Mucosa of rectum (tissue), 2 donors: ENCODE data around the gene PNLIPRP2.

Experiments
- H3K27ac ChIP-seq, 2 donors: one replicate each; pipeline ENCODE4 v1.7.0; 2013; ENCODE audit warnings: inconsistent platforms in 2 of 2, low read depth in 2 of 2, low read length in 2 of 2
- H3K27me3 ChIP-seq, 2 donors: one replicate each; pipeline ENCODE4 v1.7.0; 2013; ENCODE audit warnings: low read length in 2 of 2; ENCODE audit not compliant: control insufficient read depth in 2 of 2, insufficient read depth in 2 of 2
- H3K36me3 ChIP-seq, 2 donors: one replicate each; pipeline ENCODE4 v1.7.0; 2013; ENCODE audit warnings: low read length in 2 of 2; ENCODE audit not compliant: control insufficient read depth in 2 of 2, insufficient read depth in 2 of 2
- H3K4me1 ChIP-seq, 2 donors: one replicate each; pipeline ENCODE4 v1.7.0; 2013; ENCODE audit warnings: low read length in 2 of 2, mild to moderate bottlenecking in 1 of 2; ENCODE audit not compliant: control insufficient read depth in 2 of 2, insufficient read depth in 2 of 2
- H3K4me3 ChIP-seq, 2 donors: one replicate each; pipeline ENCODE4 v1.7.0; 2013; ENCODE audit warnings: low read length in 2 of 2
- H3K9ac ChIP-seq, 2 donors: one replicate each; pipeline ENCODE4 v1.7.0; 2013; ENCODE audit warnings: low read length in 2 of 2, low read depth in 1 of 2, mild to moderate bottlenecking in 1 of 2
- H3K9me3 ChIP-seq, 2 donors: one replicate each; pipeline ENCODE4 v1.7.0; 2013; ENCODE audit warnings: low read length in 2 of 2; ENCODE audit not compliant: control insufficient read depth in 2 of 2
- donor health status: healthy.
- donor health status: Normal muscosa, but diverticular disease.

The PNLIPRP2 gene

GRCh38 chr10:116688741-116689495 is 68.2 kb downstream of the PNLIPRP2 start:
- no peaks in the 10 kb centered on the region for H3K36me3 ChIP-seq
- H3K9me3 ChIP-seq: no peaks in the 10 kb centered on the region
- H3K4me1 ChIP-seq: no peaks in the 10 kb centered on the region
- H3K9ac ChIP-seq: no peak overlapping the region
- no peak overlapping the region for H3K4me3 ChIP-seq
- H3K27ac ChIP-seq: no peak overlapping the region
- peaks cover 0 to 2% of the 10 kb centered on the region in 2 donors for H3K27me3 ChIP-seq

DNA sequence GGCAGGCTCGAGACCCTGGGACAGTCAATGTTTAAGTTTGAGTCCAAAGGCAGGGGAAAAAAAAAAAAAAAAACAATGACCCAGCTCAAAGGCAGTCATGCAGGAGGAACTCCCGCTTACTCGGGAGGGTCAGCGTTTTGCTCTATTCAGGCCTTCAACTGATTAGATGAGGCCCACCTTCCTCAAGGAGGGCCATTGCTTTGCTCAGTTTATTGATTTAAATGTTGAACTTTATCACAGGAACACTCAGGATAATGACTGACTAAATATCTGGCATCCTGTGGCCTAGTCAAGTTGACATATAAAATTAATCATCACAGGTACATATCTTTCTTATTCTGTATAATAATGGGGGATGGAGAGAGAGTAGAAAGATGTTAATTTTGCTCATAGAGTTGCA is 69.0 kb downstream of the PNLIPRP2 start:
- no peaks in the 10 kb centered on the region for H3K4me1 ChIP-seq
- no peaks in the 10 kb centered on the region for H3K36me3 ChIP-seq
- no peak overlapping the region for H3K27ac ChIP-seq
- H3K9ac ChIP-seq: no peak overlapping the region
- no peaks in the 10 kb centered on the region for H3K9me3 ChIP-seq
- peaks cover 0 to 2% of the 10 kb centered on the region in 2 donors for H3K27me3 ChIP-seq
- no peak overlapping the region for H3K4me3 ChIP-seq

DNA sequence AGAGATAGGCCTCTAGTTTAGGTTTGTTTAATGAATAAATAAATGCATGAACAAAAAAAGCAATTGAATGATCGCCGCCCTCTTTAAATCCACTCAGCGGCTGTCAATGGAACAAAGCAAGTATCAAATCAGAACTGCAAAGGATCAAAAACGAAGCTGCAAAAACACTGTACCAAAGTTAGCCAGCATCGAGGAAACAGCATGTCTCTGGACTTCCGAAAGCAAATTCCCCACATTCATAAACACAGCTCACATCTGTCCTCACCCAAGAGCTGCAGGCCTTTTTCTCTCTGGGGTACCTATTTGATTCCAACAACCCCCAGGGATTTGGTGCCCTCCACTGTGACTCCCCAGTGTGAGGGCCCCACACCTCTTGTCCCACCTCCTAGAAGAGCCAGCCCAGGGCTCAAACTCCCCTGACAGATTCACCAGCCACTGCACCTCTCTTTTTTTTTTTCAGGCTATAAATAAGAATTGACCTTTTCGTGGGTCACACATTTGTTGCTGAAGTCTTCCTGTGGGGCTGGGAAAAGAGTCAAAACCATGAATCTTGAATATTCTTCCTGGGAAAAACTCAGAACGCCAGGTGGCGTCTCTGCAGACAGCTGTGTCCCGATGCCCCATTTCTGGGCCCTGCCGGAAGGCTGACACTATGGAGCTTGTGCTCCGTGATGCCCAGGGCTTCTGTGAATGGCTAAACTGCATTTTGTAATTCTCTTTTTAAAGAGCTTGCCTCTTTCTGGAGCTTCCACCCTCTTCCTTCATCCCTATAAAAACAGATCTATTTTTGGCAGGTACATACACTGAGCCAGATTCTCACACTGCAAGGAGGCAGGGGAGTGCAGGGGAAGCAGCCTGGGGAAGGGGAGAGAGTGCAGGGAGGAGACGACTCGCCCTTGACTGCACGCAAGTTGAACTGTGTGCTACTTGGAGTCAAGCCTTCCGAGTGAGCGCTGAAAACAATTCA is 69.9 kb downstream of the PNLIPRP2 start:
- no peaks in the 10 kb centered on the region for H3K4me1 ChIP-seq
- H3K27me3 ChIP-seq: peaks cover 0 to 2% of the 10 kb centered on the region in 2 donors
- no peaks in the 10 kb centered on the region for H3K36me3 ChIP-seq
- H3K9ac ChIP-seq: no peak overlapping the region
- H3K9me3 ChIP-seq: no peaks in the 10 kb centered on the region
- H3K27ac ChIP-seq: no peak overlapping the region
- no peak overlapping the region for H3K4me3 ChIP-seq

DNA sequence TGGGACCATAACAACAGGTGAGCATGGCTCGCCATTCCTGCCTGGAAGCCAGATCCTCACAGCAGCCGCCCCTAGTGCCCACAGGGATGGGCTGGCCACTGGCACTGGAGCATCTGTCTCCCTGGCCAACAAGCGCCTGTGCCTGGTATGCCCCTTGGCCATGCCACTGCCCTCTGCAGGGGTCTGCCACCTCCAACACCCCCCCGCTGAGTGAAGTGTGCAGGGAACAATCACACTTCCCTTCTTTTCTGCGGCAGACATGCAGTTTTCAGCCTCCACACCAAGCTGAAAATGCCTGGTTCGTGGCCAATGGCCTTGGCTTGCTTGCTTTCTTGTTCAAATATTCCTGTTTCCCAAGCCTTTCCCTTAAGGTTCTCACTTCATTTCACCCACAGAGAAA is 70.9 kb downstream of the PNLIPRP2 start:
- no peak overlapping the region for H3K27ac ChIP-seq
- H3K4me3 ChIP-seq: no peak overlapping the region
- no peaks in the 10 kb centered on the region for H3K36me3 ChIP-seq
- no peaks in the 10 kb centered on the region for H3K9me3 ChIP-seq
- no peak overlapping the region for H3K9ac ChIP-seq
- no peaks in the 10 kb centered on the region for H3K4me1 ChIP-seq
- peaks cover 0 to 2% of the 10 kb centered on the region in 2 donors for H3K27me3 ChIP-seq

DNA sequence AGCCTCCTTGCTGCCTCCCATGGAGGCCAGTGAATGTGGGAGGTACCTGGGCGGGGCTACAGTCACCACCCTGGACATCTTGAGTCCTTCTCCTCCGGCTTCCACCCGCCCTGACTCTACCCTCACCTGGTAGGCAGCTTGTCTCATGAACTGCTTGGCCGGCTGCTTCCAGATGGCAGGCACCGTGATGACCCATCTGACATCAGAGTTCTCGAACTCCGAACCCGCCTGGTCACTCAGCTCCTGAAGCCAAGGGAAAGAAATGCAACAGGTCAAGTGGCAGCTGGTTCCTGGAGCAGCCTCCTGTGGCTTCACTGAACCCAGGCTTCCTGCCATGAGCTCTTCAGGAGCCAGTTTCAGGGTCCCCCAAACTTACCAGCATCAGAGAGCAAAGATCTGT is 71.5 kb downstream of the PNLIPRP2 start:
- H3K27ac ChIP-seq: no peak overlapping the region
- no peak overlapping the region for H3K4me3 ChIP-seq
- H3K4me1 ChIP-seq: no peaks in the 10 kb centered on the region

DNA sequence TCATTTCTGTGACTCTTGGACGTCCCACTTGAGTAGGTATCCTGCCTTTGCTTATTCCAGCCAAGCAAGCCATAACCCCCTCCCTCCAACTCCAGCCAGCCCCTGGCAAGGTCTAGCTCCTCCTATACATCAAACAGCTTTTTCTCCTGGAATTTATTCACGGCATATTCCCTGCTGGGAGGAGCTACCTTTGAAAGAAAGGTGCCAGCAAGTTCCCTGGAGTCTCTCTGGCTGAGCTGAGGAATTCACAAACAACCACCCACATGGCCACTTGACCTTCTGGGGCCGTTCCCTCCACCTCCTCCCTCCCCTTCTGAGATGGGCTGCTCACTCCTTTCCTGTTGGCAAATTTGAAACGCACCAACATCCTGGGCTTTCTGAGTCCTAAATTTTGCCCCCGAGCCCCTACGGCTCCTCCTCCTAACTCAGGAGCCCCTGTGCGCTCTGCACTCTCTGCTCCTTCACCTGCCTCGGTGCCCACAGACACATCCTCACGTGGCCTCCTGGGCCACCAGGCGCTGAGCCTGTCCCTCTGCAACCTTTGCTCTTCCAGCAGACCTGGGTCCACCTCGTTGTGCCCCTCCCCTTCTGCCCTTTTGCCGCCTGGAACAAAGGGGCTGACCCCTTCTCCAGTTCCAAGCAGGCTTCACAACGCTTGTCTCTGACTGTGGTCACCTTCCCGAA is 73.6 kb downstream of the PNLIPRP2 start:
- Histone ChIP-seq H3K27me3 (peaks cover 0 to 2% of the 10 kb centered on the region in 2 donors), H3K9me3 (no peaks in the 10 kb centered on the region), H3K9ac (no peak overlapping the region), H3K4me3 (no peak overlapping the region), H3K36me3 (no peaks in the 10 kb centered on the region), H3K4me1 (no peaks in the 10 kb centered on the region), H3K27ac (no peak overlapping the region)

More for the DNA sequence above, 71.5 kb downstream of the PNLIPRP2 start:
- Histone ChIP-seq H3K36me3 (no peaks in the 10 kb centered on the region), H3K9ac (no peak overlapping the region), H3K27me3 (peaks cover 0 to 2% of the 10 kb centered on the region in 2 donors), H3K9me3 (no peaks in the 10 kb centered on the region)
